ENCODE data around the gene CANT1. TPM values are rescaled to one million over a fixed set of nuclear protein-coding genes. Genes with fewer than 3 reads are reported as not detected.
"Not testable (repeated sequence)": the region's sequence is repeated elsewhere in the genome, so short reads cannot be mapped to it uniquely, and the experiment has no call there.

The CANT1 gene
- total RNA-seq, 2 experiments from 2014 or later = 28.3 to 30.0 TPM

- intact Hi-C loops (cut with DNase I, micrococcal nuclease) = no loop called here
- no peaks in the 10 kb centered on the region for H3K36me3 ChIP-seq (ENCODE audit: insufficient read depth, low read length)
- Mint-ChIP-seq H3K36me3 (ENCODE audit: low read depth) (no peaks in the 10 kb centered on the region), H3K9me3 (peaks cover 10% of the 10 kb centered on the region), H3K4me1 (ENCODE audit: low read depth) (no peaks in the 10 kb centered on the region), H3K4me3 (no peak overlapping the region), H3K27me3 (peaks cover 8% of the 10 kb centered on the region), H3K27ac (no peak overlapping the region)
- H3K4me3 ChIP-seq (ENCODE audit: low read length) = no peak overlapping the region
- TF ChIP-seq CTCF (IDR thresholded peaks at IDR 0.05) = no peak
- no peaks in the 10 kb centered on the region for H3K27me3 ChIP-seq (ENCODE audit: control insufficient read depth in 1 of 2, insufficient read depth in 2 of 2, low read length in 2 of 2)
- CTCF ChIA-PET = no interaction called here
- POLR2A ChIA-PET = no interaction called here
- H3K27ac ChIP-seq (ENCODE audit: low read depth in 1 of 2, low read length in 2 of 2) = no peak overlapping the region
- H3K4me1 ChIP-seq (ENCODE audit: insufficient read depth, low read length) = no peaks in the 10 kb centered on the region
- ATAC-seq (ENCODE audit: poor library complexity) (no peak), DNase-seq (no peak)
- peaks cover 7 to 20% of the 10 kb centered on the region in 2 experiments for H3K9me3 ChIP-seq (ENCODE audit: control insufficient read depth in 1 of 2, insufficient read depth in 1 of 2, low read length in 2 of 2)
These were observed 62.9 kb downstream of the CANT1 start for GRCh38 chr17:78946631-78947030.

- Histone ChIP-seq H3K4me1 (ENCODE audit: insufficient read depth, low read length) (no peaks in the 10 kb centered on the region), H3K27me3 (ENCODE audit: control insufficient read depth in 1 of 2, insufficient read depth in 2 of 2, low read length in 2 of 2) (no peaks in the 10 kb centered on the region), H3K36me3 (ENCODE audit: insufficient read depth, low read length) (no peaks in the 10 kb centered on the region), H3K4me3 (ENCODE audit: low read length) (no peak overlapping the region), H3K9me3 (ENCODE audit: control insufficient read depth in 1 of 2, insufficient read depth in 1 of 2, low read length in 2 of 2) (peaks cover 3 to 17% of the 10 kb centered on the region in 2 experiments), H3K27ac (ENCODE audit: low read depth in 1 of 2, low read length in 2 of 2) (no peak overlapping the region)
- ATAC-seq (ENCODE audit: poor library complexity) (no peak), DNase-seq (no peak)
- POLR2A ChIA-PET = no interaction called here
- Mint-ChIP-seq H3K36me3 (ENCODE audit: low read depth) (no peaks in the 10 kb centered on the region), H3K9me3 (peaks cover 6% of the 10 kb centered on the region), H3K27ac (no peak overlapping the region), H3K4me1 (ENCODE audit: low read depth) (no peaks in the 10 kb centered on the region), H3K27me3 (peaks cover 8% of the 10 kb centered on the region), H3K4me3 (no peak overlapping the region)
- no peak for TF ChIP-seq CTCF (IDR thresholded peaks at IDR 0.05)
- CTCF ChIA-PET = no interaction called here
- intact Hi-C loops (cut with DNase I, micrococcal nuclease) = no loop called here
These were observed 63.4 kb downstream of the CANT1 start for GRCh38 chr17:78946131-78946530.

- H3K27me3 ChIP-seq (ENCODE audit: control insufficient read depth in 1 of 2, insufficient read depth in 2 of 2, low read length in 2 of 2); POLR2A ChIA-PET; H3K9me3 Mint-ChIP-seq; ATAC-seq (ENCODE audit: poor library complexity); H3K4me1 ChIP-seq (ENCODE audit: insufficient read depth, low read length); H3K4me1 Mint-ChIP-seq (ENCODE audit: low read depth); H3K27me3 Mint-ChIP-seq; intact Hi-C loops (cut with DNase I, micrococcal nuclease); H3K4me3 ChIP-seq (ENCODE audit: low read length); H3K36me3 ChIP-seq (ENCODE audit: insufficient read depth, low read length); H3K4me3 Mint-ChIP-seq; H3K36me3 Mint-ChIP-seq (ENCODE audit: low read depth); CTCF ChIA-PET; DNase-seq; H3K27ac Mint-ChIP-seq; H3K27ac ChIP-seq (ENCODE audit: low read depth in 1 of 2, low read length in 2 of 2): not testable (repeated sequence)
- H3K9me3 ChIP-seq (ENCODE audit: control insufficient read depth in 1 of 2, insufficient read depth in 1 of 2, low read length in 2 of 2) = peaks cover 0 to 11% of the 10 kb centered on the region in 2 experiments
These were observed 64.1 kb downstream of the CANT1 start for GRCh38 chr17:78945455-78945854.

GRCh38 chr17:78944956-78945355 is 64.6 kb downstream of the CANT1 start:
- Histone ChIP-seq H3K27me3 (ENCODE audit: control insufficient read depth in 1 of 2, insufficient read depth in 2 of 2, low read length in 2 of 2) (no peaks in the 10 kb centered on the region), H3K36me3 (ENCODE audit: insufficient read depth, low read length) (no peaks in the 10 kb centered on the region), H3K27ac (ENCODE audit: low read depth in 1 of 2, low read length in 2 of 2) (no peak overlapping the region), H3K4me1 (ENCODE audit: insufficient read depth, low read length) (no peaks in the 10 kb centered on the region), H3K4me3 (ENCODE audit: low read length) (no peak overlapping the region), H3K9me3 (ENCODE audit: control insufficient read depth in 1 of 2, insufficient read depth in 1 of 2, low read length in 2 of 2) (peaks cover 0 to 10% of the 10 kb centered on the region in 2 experiments)
- H3K36me3 Mint-ChIP-seq (ENCODE audit: low read depth) = no peaks in the 10 kb centered on the region
- peaks cover 1% of the 10 kb centered on the region for H3K9me3 Mint-ChIP-seq
- no peak for ATAC-seq (ENCODE audit: poor library complexity)
- ChIA-PET CTCF (no interaction called here), POLR2A (no interaction called here)
- no peak for TF ChIP-seq CTCF (IDR thresholded peaks at IDR 0.05)
- no peaks in the 10 kb centered on the region for H3K4me1 Mint-ChIP-seq (ENCODE audit: low read depth)
- peaks cover 8% of the 10 kb centered on the region for H3K27me3 Mint-ChIP-seq
- DNase-seq = no peak
- no peak overlapping the region for H3K4me3 Mint-ChIP-seq
- H3K27ac Mint-ChIP-seq = no peak overlapping the region
- intact Hi-C loops (cut with DNase I, micrococcal nuclease) = no loop called here
